ENCODE measurements around the gene LFNG.

The LFNG gene

DNA sequence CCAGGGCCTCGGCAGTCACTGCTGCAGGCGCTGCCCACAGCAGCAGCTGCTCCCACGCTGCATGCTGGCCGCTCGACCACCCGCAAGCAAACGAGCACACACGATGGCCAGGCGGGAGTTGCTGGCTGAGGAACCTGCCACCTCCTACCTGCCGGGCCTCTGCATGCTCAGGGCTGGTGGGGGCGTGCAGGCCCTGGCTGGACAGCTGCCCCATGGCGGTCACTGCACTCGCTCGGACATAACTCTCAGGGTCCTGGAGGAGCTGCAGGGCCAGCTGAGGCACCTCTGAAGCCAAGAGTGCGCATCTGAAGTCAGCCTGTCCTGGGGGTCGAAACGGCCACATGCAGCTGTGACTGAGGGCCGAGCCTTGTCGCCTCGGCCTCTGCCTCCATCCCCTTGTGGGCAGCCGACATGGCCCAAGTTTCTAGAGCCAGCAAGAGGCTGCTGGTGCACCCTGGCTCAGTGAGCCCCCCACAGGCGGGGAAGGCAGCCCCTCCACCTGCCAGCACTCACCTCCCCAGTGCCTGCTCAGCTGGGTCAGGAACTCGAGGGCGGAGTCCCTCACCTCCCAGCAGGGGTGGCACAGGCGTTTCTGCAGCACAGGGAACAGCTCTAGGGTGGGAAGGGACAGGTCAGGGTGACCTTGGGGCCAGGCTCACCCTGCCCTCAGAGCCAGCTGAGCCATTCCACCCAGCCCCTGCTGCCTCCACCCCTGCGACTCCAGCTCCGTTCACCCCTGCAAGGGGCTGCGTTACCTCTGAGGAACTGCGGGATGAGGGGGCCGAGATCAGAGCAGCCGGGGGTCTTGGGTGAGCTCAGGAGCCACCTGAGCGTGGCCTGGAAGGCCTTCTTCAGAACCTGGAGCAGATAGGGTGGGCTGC, 19.7 kb downstream of the LFNG start:
- Histone ChIP-seq H3K27ac (ENCODE audit: insufficient read depth, low read length, poor library complexity, severe bottlenecking) (no peak overlapping the region), H3K36me3 (ENCODE audit: control insufficient read depth, insufficient read depth, low read length) (peaks cover 43% of the 10 kb centered on the region), H3K9me3 (ENCODE audit: control insufficient read depth, low read length) (no peaks in the 10 kb centered on the region), H3K27me3 (replicated peaks; ENCODE audit: control insufficient read depth, insufficient read depth, low read length, poor library complexity, severe bottlenecking) (no peaks in the 10 kb centered on the region), H3K4me1 (ENCODE audit: control insufficient read depth, insufficient read depth, low read length, poor library complexity, severe bottlenecking) (no peaks in the 10 kb centered on the region), H3K4me3 (ENCODE audit: insufficient read depth, low read depth, low read length, poor library complexity, severe bottlenecking) (no peak overlapping the region)
- no peak for DNase-seq

DNA sequence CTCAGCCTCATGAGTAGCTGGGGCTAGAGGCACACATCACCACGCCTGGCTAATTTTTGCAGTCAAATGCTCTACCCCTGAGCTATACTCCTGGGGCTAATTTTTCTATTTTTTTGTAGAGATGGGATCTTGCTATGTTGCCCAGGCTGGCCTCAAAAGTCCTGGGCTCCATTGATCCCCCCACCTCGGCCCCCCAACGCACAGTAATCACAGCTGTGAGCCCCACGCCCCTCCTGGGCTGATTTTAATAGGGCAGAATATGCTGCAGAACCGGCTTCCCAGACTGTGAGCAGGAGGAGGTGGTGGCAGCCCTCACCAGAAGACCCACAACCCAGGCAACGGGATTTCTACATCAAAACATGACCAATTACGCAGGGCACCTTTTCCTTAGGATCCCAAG, 20.6 kb downstream of the LFNG start:
- DNase-seq, result no peak
- no peaks in the 10 kb centered on the region for H3K27me3 ChIP-seq (replicated peaks; ENCODE audit: control insufficient read depth, insufficient read depth, low read length, poor library complexity, severe bottlenecking)
- H3K9me3 ChIP-seq (ENCODE audit: control insufficient read depth, low read length), result no peaks in the 10 kb centered on the region
- no peaks in the 10 kb centered on the region for H3K4me1 ChIP-seq (ENCODE audit: control insufficient read depth, insufficient read depth, low read length, poor library complexity, severe bottlenecking)
- peaks cover 50% of the 10 kb centered on the region for H3K36me3 ChIP-seq (ENCODE audit: control insufficient read depth, insufficient read depth, low read length)
- H3K27ac ChIP-seq (ENCODE audit: insufficient read depth, low read length, poor library complexity, severe bottlenecking), result no peak overlapping the region
- no peak overlapping the region for H3K4me3 ChIP-seq (ENCODE audit: insufficient read depth, low read depth, low read length, poor library complexity, severe bottlenecking)

- peaks cover 51% of the 10 kb centered on the region for H3K36me3 ChIP-seq (ENCODE audit: control insufficient read depth, insufficient read depth, low read length)
- no peak overlapping the region for H3K4me3 ChIP-seq (ENCODE audit: insufficient read depth, low read depth, low read length, poor library complexity, severe bottlenecking)
- H3K27me3 ChIP-seq (replicated peaks; ENCODE audit: control insufficient read depth, insufficient read depth, low read length, poor library complexity, severe bottlenecking), result no peaks in the 10 kb centered on the region
- H3K4me1 ChIP-seq (ENCODE audit: control insufficient read depth, insufficient read depth, low read length, poor library complexity, severe bottlenecking), result no peaks in the 10 kb centered on the region
- no peak overlapping the region for H3K27ac ChIP-seq (ENCODE audit: insufficient read depth, low read length, poor library complexity, severe bottlenecking)
- no peak for DNase-seq
- no peaks in the 10 kb centered on the region for H3K9me3 ChIP-seq (ENCODE audit: control insufficient read depth, low read length)
Measured at GRCh38 chr7:2540641-2541051, 21.1 kb downstream of the LFNG start.

GRCh38 chr7:2541291-2542010, 21.9 kb downstream of the LFNG start:
- Histone ChIP-seq H3K9me3 (ENCODE audit: control insufficient read depth, low read length) (no peaks in the 10 kb centered on the region), H3K36me3 (ENCODE audit: control insufficient read depth, insufficient read depth, low read length) (peaks cover 53% of the 10 kb centered on the region)
- DNase-seq, result no peak

GRCh38 chr7:2542011-2542915, 22.7 kb downstream of the LFNG start:
- no peak for DNase-seq

More at GRCh38 chr7:2541291-2542010, 21.9 kb downstream of the LFNG start:
- no peak overlapping the region for H3K4me3 ChIP-seq (ENCODE audit: insufficient read depth, low read depth, low read length, poor library complexity, severe bottlenecking)
- no peak overlapping the region for H3K27ac ChIP-seq (ENCODE audit: insufficient read depth, low read length, poor library complexity, severe bottlenecking)
- H3K4me1 ChIP-seq (ENCODE audit: control insufficient read depth, insufficient read depth, low read length, poor library complexity, severe bottlenecking), result no peaks in the 10 kb centered on the region
- no peaks in the 10 kb centered on the region for H3K27me3 ChIP-seq (replicated peaks; ENCODE audit: control insufficient read depth, insufficient read depth, low read length, poor library complexity, severe bottlenecking)

DNA sequence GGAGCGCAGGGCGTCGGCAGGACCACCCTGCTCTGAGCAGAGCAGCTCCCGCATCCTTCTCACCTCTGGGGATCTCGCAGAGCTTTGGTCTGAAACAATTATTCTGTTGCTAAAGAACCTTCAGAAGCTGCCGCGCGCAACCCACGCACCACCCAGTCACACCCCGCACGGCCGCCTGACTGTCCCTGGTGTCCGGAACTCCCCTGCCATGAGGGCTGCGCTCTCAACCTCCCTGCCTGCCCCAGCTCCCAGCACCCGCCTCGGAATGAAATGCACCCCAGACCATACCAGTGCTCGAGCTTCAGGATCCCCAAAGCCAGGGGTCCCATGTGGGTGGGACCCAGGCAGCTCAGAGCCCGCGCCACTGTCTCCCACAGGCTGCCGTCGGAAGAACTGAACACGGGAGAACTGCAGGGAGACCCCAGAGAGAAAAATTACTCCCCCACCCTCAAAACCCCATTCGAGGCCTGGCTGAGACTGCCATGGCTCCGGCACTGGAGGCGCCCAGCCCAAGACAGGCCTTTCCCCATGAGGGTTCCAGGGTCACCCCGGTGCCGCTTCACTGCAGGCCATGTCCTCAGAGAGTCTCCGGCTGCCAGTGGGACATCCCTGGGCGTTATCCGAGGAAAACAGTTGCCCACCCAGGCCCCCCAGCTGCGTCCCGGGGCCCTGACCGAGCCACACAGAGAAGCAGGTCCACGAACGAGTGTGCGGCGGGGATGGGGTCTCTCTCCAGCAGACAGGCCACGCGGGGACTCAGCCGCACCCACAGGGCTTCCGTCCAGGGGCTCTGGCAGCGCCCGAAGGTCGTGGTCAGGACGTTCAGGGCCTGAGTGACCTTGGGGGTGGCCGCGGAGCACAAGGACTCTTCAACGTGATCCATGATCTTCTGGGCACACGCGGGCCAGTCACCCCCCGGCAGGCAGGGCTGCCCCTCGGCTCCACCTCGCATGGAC, 23.6 kb downstream of the LFNG start:
- Histone ChIP-seq H3K36me3 (ENCODE audit: control insufficient read depth, insufficient read depth, low read length) (peaks cover 63% of the 10 kb centered on the region), H3K27me3 (replicated peaks; ENCODE audit: control insufficient read depth, insufficient read depth, low read length, poor library complexity, severe bottlenecking) (no peaks in the 10 kb centered on the region), H3K9me3 (ENCODE audit: control insufficient read depth, low read length) (no peaks in the 10 kb centered on the region), H3K4me1 (ENCODE audit: control insufficient read depth, insufficient read depth, low read length, poor library complexity, severe bottlenecking) (no peaks in the 10 kb centered on the region), H3K27ac (ENCODE audit: insufficient read depth, low read length, poor library complexity, severe bottlenecking) (no peak overlapping the region), H3K4me3 (ENCODE audit: insufficient read depth, low read depth, low read length, poor library complexity, severe bottlenecking) (no peak overlapping the region)
- DNase-seq, result no peak

More at GRCh38 chr7:2542011-2542915, 22.7 kb downstream of the LFNG start:
- H3K27ac ChIP-seq (ENCODE audit: insufficient read depth, low read length, poor library complexity, severe bottlenecking), result no peak overlapping the region
- H3K36me3 ChIP-seq (ENCODE audit: control insufficient read depth, insufficient read depth, low read length), result peaks cover 59% of the 10 kb centered on the region
- H3K4me1 ChIP-seq (ENCODE audit: control insufficient read depth, insufficient read depth, low read length, poor library complexity, severe bottlenecking), result no peaks in the 10 kb centered on the region
- H3K9me3 ChIP-seq (ENCODE audit: control insufficient read depth, low read length), result no peaks in the 10 kb centered on the region
- no peaks in the 10 kb centered on the region for H3K27me3 ChIP-seq (replicated peaks; ENCODE audit: control insufficient read depth, insufficient read depth, low read length, poor library complexity, severe bottlenecking)
- H3K4me3 ChIP-seq (ENCODE audit: insufficient read depth, low read depth, low read length, poor library complexity, severe bottlenecking), result no peak overlapping the region

DNA sequence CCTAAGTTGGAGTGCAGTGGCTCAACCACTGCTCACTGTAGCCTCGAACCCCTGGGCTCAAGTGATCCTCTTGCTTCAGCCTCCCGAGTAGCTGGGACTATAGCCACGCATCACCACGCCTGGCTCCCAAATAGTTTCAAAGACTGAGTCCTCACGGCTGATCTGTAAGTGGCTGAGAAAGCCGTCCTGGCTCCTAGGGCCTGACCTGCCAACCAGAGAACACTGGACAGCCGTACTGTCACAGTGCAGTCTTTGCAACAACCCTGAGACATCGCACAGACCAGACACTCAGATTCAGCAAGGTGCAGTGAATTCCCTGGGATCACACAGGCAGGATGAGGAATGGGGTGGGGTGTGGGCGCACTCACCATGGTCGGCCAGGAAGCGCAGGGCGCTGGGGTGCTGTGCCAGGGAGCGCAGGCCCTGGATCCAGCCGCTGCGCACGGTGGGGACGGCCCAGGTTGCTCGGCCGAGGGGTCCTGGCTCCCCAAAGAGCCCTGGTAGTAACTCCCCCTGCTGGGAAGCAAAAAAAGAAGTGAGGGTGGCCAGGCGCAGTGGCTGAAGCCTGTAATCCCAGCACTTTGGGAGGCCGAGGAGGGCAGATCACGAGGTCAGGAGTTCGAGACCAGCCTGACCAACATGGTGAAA, 25.1 kb downstream of the LFNG start:
- DNase-seq, result no peak
- Histone ChIP-seq H3K27me3 (replicated peaks; ENCODE audit: control insufficient read depth, insufficient read depth, low read length, poor library complexity, severe bottlenecking) (no peaks in the 10 kb centered on the region), H3K4me3 (ENCODE audit: insufficient read depth, low read depth, low read length, poor library complexity, severe bottlenecking) (no peak overlapping the region), H3K9me3 (ENCODE audit: control insufficient read depth, low read length) (no peaks in the 10 kb centered on the region), H3K4me1 (ENCODE audit: control insufficient read depth, insufficient read depth, low read length, poor library complexity, severe bottlenecking) (no peaks in the 10 kb centered on the region), H3K27ac (ENCODE audit: insufficient read depth, low read length, poor library complexity, severe bottlenecking) (no peak overlapping the region), H3K36me3 (ENCODE audit: control insufficient read depth, insufficient read depth, low read length) (peaks cover 50% of the 10 kb centered on the region)

DNA sequence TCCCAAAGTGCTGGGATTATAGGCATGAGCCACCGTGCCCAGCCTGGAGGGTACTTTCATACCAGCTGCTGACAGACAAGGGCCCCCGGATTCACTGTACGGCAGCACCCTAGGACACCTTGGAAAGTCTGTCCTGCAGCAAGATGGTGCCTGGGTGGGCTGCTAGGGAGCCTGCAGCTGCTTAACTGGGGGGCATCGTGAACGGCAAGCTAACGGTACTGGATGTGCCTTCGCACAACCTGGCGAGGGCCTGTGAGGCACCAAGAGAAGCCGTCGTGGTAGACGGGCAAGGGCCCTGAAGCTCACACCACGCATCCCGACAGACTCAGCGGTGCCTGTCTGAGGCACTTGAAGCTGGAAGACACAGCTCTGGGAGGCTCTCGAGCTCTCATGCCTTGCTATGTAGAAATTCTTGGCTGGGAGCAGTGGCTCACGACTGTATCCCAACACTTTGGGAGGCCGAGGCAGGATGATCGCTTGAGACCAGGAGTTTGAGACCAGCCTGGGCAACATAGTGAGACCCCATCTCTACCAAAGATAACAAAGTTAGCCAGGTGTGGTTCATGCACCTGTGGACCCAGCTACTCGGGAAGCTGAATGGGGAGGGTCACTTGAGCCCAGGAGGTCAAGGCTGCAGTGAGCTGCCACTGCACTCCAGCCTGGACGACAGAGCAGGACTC, 26.3 kb downstream of the LFNG start:
- H3K9me3 ChIP-seq (ENCODE audit: control insufficient read depth, low read length), result no peaks in the 10 kb centered on the region
- H3K27me3 ChIP-seq (replicated peaks; ENCODE audit: control insufficient read depth, insufficient read depth, low read length, poor library complexity, severe bottlenecking), result no peaks in the 10 kb centered on the region
- DNase-seq, result no peak
- H3K36me3 ChIP-seq (ENCODE audit: control insufficient read depth, insufficient read depth, low read length), result peaks cover 50% of the 10 kb centered on the region
- H3K27ac ChIP-seq (ENCODE audit: insufficient read depth, low read length, poor library complexity, severe bottlenecking), result no peak overlapping the region
- no peak overlapping the region for H3K4me3 ChIP-seq (ENCODE audit: insufficient read depth, low read depth, low read length, poor library complexity, severe bottlenecking)
- H3K4me1 ChIP-seq (ENCODE audit: control insufficient read depth, insufficient read depth, low read length, poor library complexity, severe bottlenecking), result no peaks in the 10 kb centered on the region
